Endometrial microvascular endothelial cells (primary cell): ENCODE measurements around the gene SPAAR. TPM values are rescaled to one million over a fixed set of nuclear protein-coding genes. Genes with fewer than 3 reads are reported as not detected.
"Not testable (repeated sequence)": the region's sequence is repeated elsewhere in the genome, so short reads cannot be mapped to it uniquely, and the experiment has no call there.

Experiments
- in situ Hi-C: cut with HindIII; loops from 2 replicates; pipeline ENCODE4 v1.10.0; 2017; ENCODE audit warnings: low sequenced_read_pairs, low pct_unique_long_range_greater_than_20kb; ENCODE audit errors: inconsistent ontology term
- total RNA-seq: library from RNA; depleted of rRNA; stranded (reverse); fragments of >200 nt; gene quantifications from one replicate; pipeline ENCODE4 v1.2.3, GENCODE V29; 2015; ENCODE audit errors: inconsistent ontology term

SPAAR gene
- total RNA-seq, 1 donor from 2014 or later = 34.1 TPM

- in situ Hi-C loops = not testable (repeated sequence)
Observed at GRCh38 chr9:35897376-35898099, 11.8 kb upstream of the SPAAR start.

- in situ Hi-C loops = no loop called here
Observed at GRCh38 chr9:35898337-35898736, 11.0 kb upstream of the SPAAR start.

GRCh38 chr9:35899021-35899420 is 10.3 kb upstream of the SPAAR start:
- in situ Hi-C loops = no loop called here

GRCh38 chr9:35903049-35903448 is 6.2 kb upstream of the SPAAR start:
- in situ Hi-C loops = loop anchor here (10.0 kb wide), 1 partner anchor 122 kb away; no protein-coding TSS in a partner anchor

GRCh38 chr9:35904338-35904737 is 5.0 kb upstream of the SPAAR start:
- in situ Hi-C loops = loop anchor here (10.0 kb wide), 1 partner anchor 120 kb away; no protein-coding TSS in a partner anchor

GRCh38 chr9:35905051-35905781 is 4.1 kb upstream of the SPAAR start:
- in situ Hi-C loops = loop anchor here (10.0 kb wide), 1 partner anchor 120 kb away; no protein-coding TSS in a partner anchor

GRCh38 chr9:35905912-35906679 is 3.2 kb upstream of the SPAAR start, which contains the start of gene HRCT1:
Gene HRCT1, plus strand, starts transcription at chr9:35906202. Its CDS starts 86 bp downstream, at chr9:35906288.
- in situ Hi-C loops = loop anchor here (10.0 kb wide), 1 partner anchor 119 kb away; no protein-coding TSS in a partner anchor

GRCh38 chr9:35906923-35907699 is 2.2 kb upstream of the SPAAR start:
- in situ Hi-C loops = loop anchor here (10.0 kb wide), 1 partner anchor 118 kb away; no protein-coding TSS in a partner anchor

GRCh38 chr9:35907711-35908503 is 1.4 kb upstream of the SPAAR start:
- in situ Hi-C loops = loop anchor here (10.0 kb wide), 1 partner anchor 117 kb away; no protein-coding TSS in a partner anchor

- in situ Hi-C loops = loop anchor here (10.0 kb wide), 1 partner anchor 116 kb away; no protein-coding TSS in a partner anchor
Observed at GRCh38 chr9:35908504-35909125, 675 bp upstream of the SPAAR start.

- in situ Hi-C loops = loop anchor here (10.0 kb wide), 1 partner anchor 115 kb away; no protein-coding TSS in a partner anchor
Observed at GRCh38 chr9:35909687-35910612, 660 bp downstream of the SPAAR start.

GRCh38 chr9:35910613-35911359 is 1.5 kb downstream of the SPAAR start:
- in situ Hi-C loops = no loop called here

GRCh38 chr9:35911690-35912089 is 2.4 kb downstream of the SPAAR start:
- in situ Hi-C loops = no loop called here

GRCh38 chr9:35912791-35913400 is 3.6 kb downstream of the SPAAR start:
- in situ Hi-C loops = no loop called here

GRCh38 chr9:35913429-35913828 is 4.1 kb downstream of the SPAAR start:
- in situ Hi-C loops = not testable (repeated sequence)
